ENCODE data around the gene HSPA12B. TPM values are rescaled to one million over a fixed set of nuclear protein-coding genes. Genes with fewer than 3 reads are reported as not detected.

HSPA12B gene
- total RNA-seq, 2 experiments from 2014 or later: not detected

- POLR2A ChIA-PET: interaction anchor here (1.1 to 2.2 kb wide), 2 partner anchors 12 to 13 kb away, joined by 5 to 11 read pairs; partner anchors contain the start of gene ADISSP
- TF ChIP-seq EZH2phosphoT487 (IDR thresholded peaks at IDR 0.05; ENCODE audit: borderline replicate concordance, low read depth, low read length) (no peak), CTCF (conservative IDR thresholded peaks at IDR 0.05; ENCODE audit: low read length) (no peak)
- Histone ChIP-seq H4K20me1 (ENCODE audit: insufficient read depth, low read length) (no peaks in the 10 kb centered on the region), H3K36me3 (ENCODE audit: insufficient read depth, low read length) (peaks cover 48% of the 10 kb centered on the region), H3K9me3 (ENCODE audit: low read length) (no peaks in the 10 kb centered on the region), H3K4me2 (ENCODE audit: low read length) (no peak overlapping the region), H3K9me2 (ENCODE audit: insufficient read depth, low read length) (no peaks in the 10 kb centered on the region), H3K4me3 (ENCODE audit: low read depth, low read length, poor library complexity, severe bottlenecking) (no peak overlapping the region), H3K79me2 (ENCODE audit: insufficient read depth, low read depth, low read length) (no peaks in the 10 kb centered on the region), H3K27ac (ENCODE audit: low read depth, low read length, poor library complexity, severe bottlenecking) (no peak overlapping the region), H3K4me1 (ENCODE audit: insufficient read depth, low read length, poor library complexity, severe bottlenecking) (peaks cover 4% of the 10 kb centered on the region), H2AFZ (ENCODE audit: low read length) (no peak overlapping the region)
- CTCF ChIA-PET (ENCODE audit: unreplicated experiment): interaction anchor here (2.0 kb wide), 1 partner anchor 12 kb away, joined by 6 read pairs; the partner anchor contains the start of gene ADISSP
- no TSS peak for BruUV-seq (replicated peaks)
- intact Hi-C loops (cut with micrococcal nuclease; ENCODE audit: unreplicated experiment): no loop called here
- no peak for DNase-seq (ENCODE audit: low spot score)
These were observed 23.5 kb downstream of the HSPA12B start for GRCh38 chr20:3755814-3756480.

- Histone ChIP-seq H3K9me3 (ENCODE audit: low read length) (no peaks in the 10 kb centered on the region), H3K79me2 (ENCODE audit: insufficient read depth, low read depth, low read length) (no peaks in the 10 kb centered on the region), H3K9me2 (ENCODE audit: insufficient read depth, low read length) (no peaks in the 10 kb centered on the region), H3K4me1 (ENCODE audit: insufficient read depth, low read length, poor library complexity, severe bottlenecking) (peaks cover 13% of the 10 kb centered on the region), H3K4me2 (ENCODE audit: low read length) (no peak overlapping the region), H2AFZ (ENCODE audit: low read length) (no peak overlapping the region), H3K27ac (ENCODE audit: low read depth, low read length, poor library complexity, severe bottlenecking) (no peak overlapping the region), H3K4me3 (ENCODE audit: low read depth, low read length, poor library complexity, severe bottlenecking) (no peak overlapping the region), H3K36me3 (ENCODE audit: insufficient read depth, low read length) (peaks cover 55% of the 10 kb centered on the region), H4K20me1 (ENCODE audit: insufficient read depth, low read length) (no peaks in the 10 kb centered on the region)
- DNase-seq (ENCODE audit: low spot score): no peak
- no TSS peak for BruUV-seq (replicated peaks)
- intact Hi-C loops (cut with micrococcal nuclease; ENCODE audit: unreplicated experiment): no loop called here
- ChIA-PET POLR2A (interaction anchor here (0.9 to 2.2 kb wide), 3 partner anchors 9 to 12 kb away, joined by 3 to 11 read pairs (median 3); partner anchors contain the start of gene ADISSP), CTCF (ENCODE audit: unreplicated experiment) (no interaction called here)
- TF ChIP-seq EZH2phosphoT487 (IDR thresholded peaks at IDR 0.05; ENCODE audit: borderline replicate concordance, low read depth, low read length) (no peak), CTCF (conservative IDR thresholded peaks at IDR 0.05; ENCODE audit: low read length) (no peak)
These were observed 24.8 kb downstream of the HSPA12B start for GRCh38 chr20:3757268-3757667.

DNA sequence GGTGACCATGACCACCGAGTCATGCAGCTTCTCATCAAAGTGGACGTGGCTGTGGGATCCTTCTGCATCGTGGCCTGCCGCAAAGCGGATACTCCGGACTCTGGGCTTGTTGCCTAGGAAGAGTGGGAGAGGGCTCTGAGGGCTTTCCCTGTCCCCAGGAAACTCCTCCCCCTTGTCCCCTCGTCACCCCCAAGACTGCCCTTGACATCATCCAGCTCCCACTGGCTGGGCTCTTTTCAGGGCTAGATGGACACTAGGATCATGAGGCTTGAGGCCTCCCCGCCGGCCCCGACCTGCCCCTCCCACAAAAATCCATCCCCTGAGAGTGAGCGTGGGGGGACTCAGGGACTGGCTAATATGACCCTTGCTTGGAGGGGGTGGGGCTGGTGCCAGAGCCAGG, 26.1 kb downstream of the HSPA12B start:
- no peak for DNase-seq (ENCODE audit: low spot score)
- Histone ChIP-seq H3K36me3 (ENCODE audit: insufficient read depth, low read length) (peaks cover 49% of the 10 kb centered on the region), H3K4me2 (ENCODE audit: low read length) (no peak overlapping the region), H4K20me1 (ENCODE audit: insufficient read depth, low read length) (no peaks in the 10 kb centered on the region), H3K9me2 (ENCODE audit: insufficient read depth, low read length) (no peaks in the 10 kb centered on the region), H3K4me3 (ENCODE audit: low read depth, low read length, poor library complexity, severe bottlenecking) (no peak overlapping the region), H2AFZ (ENCODE audit: low read length) (no peak overlapping the region), H3K9me3 (ENCODE audit: low read length) (no peaks in the 10 kb centered on the region), H3K4me1 (ENCODE audit: insufficient read depth, low read length, poor library complexity, severe bottlenecking) (peaks cover 13% of the 10 kb centered on the region), H3K79me2 (ENCODE audit: insufficient read depth, low read depth, low read length) (no peaks in the 10 kb centered on the region), H3K27ac (ENCODE audit: low read depth, low read length, poor library complexity, severe bottlenecking) (no peak overlapping the region)
- TF ChIP-seq CTCF (conservative IDR thresholded peaks at IDR 0.05; ENCODE audit: low read length) (no peak), EZH2phosphoT487 (IDR thresholded peaks at IDR 0.05; ENCODE audit: borderline replicate concordance, low read depth, low read length) (no peak)
- intact Hi-C loops (cut with micrococcal nuclease; ENCODE audit: unreplicated experiment): no loop called here
- POLR2A ChIA-PET: interaction anchor here (1.2 to 2.2 kb wide), 2 partner anchors 9 to 10 kb away, joined by 3 to 11 read pairs; partner anchors contain the start of gene ADISSP
- BruUV-seq (replicated peaks): no TSS peak
- CTCF ChIA-PET (ENCODE audit: unreplicated experiment): no interaction called here

Measured in OCI-LY7 (cell line).